AG04449 (cell line): Measurements from ENCODE around the gene CFAP107.

Source experiments
- CTCF ChIA-PET: fragments of 350-600 bp; formaldehyde crosslinking; extraction: SDS; loops from one replicate; lab custom pipeline; 2021; ENCODE audit warnings: antibody characterized with exemption; lab: Yijun Ruan, JAX
- POLR2A ChIA-PET: fragments of 400-600, 350-600 bp; formaldehyde crosslinking; extraction: SDS; loops from one replicate; lab custom pipeline; 2020; ENCODE audit warnings: antibody characterized with exemption, inconsistent platforms; lab: Yijun Ruan, JAX
- DNase-seq: peaks from one replicate; pipeline ENCODE4 v3.0.0-alpha.2; 2010; ENCODE audit warnings: low read depth, low spot score
- H3K4me3 ChIP-seq: 2 replicates; pipeline ENCODE4 v1.5.1; 2011; ENCODE audit warnings: low read depth, mild to moderate bottlenecking, control low read depth, low read length
- TF ChIP-seq, protein P1 (sequence below): IDR thresholded peaks from one replicate; pipeline ENCODE4 v1.5.1; 2011; ENCODE audit warnings: mild to moderate bottlenecking, moderate library complexity, low read length, control low read depth, inconsistent platforms; ENCODE audit not compliant: insufficient read depth; ENCODE audit errors: missing control alignments

Gene CFAP107

DNA sequence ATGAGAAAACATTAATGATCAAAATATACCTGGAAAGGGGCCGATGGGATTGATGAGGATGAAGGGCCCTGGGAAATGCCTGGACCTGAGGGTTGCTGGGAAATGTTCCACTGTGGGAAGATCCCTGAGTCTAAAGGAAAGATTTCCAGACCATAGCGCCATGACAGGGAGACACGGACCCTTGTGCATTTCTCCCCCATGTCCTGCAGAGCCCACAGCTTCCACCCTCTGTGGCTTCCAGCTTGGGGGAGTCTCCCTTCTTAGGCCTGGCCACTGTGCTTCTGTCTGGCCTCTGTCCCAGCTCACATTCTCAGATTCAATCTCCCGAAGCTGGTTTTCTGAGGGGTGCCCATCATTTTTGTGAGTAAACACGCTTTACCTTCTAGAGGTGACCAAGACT lies 26.5 kb downstream of the CFAP107 start:
- TF ChIP-seq, protein P1, sequence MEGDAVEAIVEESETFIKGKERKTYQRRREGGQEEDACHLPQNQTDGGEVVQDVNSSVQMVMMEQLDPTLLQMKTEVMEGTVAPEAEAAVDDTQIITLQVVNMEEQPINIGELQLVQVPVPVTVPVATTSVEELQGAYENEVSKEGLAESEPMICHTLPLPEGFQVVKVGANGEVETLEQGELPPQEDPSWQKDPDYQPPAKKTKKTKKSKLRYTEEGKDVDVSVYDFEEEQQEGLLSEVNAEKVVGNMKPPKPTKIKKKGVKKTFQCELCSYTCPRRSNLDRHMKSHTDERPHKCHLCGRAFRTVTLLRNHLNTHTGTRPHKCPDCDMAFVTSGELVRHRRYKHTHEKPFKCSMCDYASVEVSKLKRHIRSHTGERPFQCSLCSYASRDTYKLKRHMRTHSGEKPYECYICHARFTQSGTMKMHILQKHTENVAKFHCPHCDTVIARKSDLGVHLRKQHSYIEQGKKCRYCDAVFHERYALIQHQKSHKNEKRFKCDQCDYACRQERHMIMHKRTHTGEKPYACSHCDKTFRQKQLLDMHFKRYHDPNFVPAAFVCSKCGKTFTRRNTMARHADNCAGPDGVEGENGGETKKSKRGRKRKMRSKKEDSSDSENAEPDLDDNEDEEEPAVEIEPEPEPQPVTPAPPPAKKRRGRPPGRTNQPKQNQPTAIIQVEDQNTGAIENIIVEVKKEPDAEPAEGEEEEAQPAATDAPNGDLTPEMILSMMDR: no peak
- DNase-seq: no peak
- CTCF ChIA-PET: no interaction called here
- no peak overlapping the region for H3K4me3 ChIP-seq
- POLR2A ChIA-PET: no interaction called here

GRCh38 chr1:12773438-12773837 lies 27.4 kb downstream of the CFAP107 start, which contains the start of gene PRAMEF12:
TSS of gene PRAMEF12 (plus strand) at chr1:12773738. CDS start at chr1:12774868, 1,130 bp downstream.
- ChIA-PET CTCF (no interaction called here), POLR2A (no interaction called here)
- TF ChIP-seq, protein P1: no peak

DNA sequence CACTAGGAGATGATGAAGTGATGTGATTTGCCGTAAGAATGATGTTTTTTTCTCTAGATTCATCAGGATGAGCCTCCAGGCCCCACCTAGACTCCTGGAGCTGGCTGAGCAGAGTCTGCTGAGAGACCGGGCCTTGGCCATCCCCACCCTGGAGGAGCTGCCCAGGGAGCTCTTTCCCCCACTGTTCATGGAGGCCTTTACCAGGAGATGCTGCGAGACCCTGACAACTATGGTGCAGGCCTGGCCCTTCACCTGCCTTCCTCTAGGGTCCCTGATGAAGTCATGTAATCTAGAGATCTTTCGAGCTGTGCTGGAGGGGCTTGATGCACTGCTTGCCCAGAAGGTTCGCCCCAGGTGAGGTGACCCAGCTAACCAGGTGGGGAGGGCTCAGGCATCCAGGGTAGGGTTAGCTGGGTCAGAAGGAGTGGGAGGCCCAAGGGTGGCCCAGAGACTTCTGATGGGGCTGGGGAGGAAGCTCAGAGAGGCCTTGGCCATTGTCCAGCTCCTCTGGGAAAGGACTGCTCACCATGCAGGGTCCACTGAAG lies 28.9 kb downstream of the CFAP107 start:
- CTCF ChIA-PET: no interaction called here
- no peak overlapping the region for H3K4me3 ChIP-seq
- POLR2A ChIA-PET: no interaction called here
- no peak for DNase-seq
- TF ChIP-seq, protein P1: no peak

More at GRCh38 chr1:12773438-12773837, 27.4 kb downstream of the CFAP107 start, which contains the start of gene PRAMEF12:
- DNase-seq: no peak
- H3K4me3 ChIP-seq: no peak within 1 kb of the TSS

GRCh38 chr1:12775443-12775842 lies 29.4 kb downstream of the CFAP107 start:
- TF ChIP-seq, protein P1: no peak
- DNase-seq: no peak
- CTCF ChIA-PET: no interaction called here
- no peak overlapping the region for H3K4me3 ChIP-seq
- POLR2A ChIA-PET: no interaction called here

DNA sequence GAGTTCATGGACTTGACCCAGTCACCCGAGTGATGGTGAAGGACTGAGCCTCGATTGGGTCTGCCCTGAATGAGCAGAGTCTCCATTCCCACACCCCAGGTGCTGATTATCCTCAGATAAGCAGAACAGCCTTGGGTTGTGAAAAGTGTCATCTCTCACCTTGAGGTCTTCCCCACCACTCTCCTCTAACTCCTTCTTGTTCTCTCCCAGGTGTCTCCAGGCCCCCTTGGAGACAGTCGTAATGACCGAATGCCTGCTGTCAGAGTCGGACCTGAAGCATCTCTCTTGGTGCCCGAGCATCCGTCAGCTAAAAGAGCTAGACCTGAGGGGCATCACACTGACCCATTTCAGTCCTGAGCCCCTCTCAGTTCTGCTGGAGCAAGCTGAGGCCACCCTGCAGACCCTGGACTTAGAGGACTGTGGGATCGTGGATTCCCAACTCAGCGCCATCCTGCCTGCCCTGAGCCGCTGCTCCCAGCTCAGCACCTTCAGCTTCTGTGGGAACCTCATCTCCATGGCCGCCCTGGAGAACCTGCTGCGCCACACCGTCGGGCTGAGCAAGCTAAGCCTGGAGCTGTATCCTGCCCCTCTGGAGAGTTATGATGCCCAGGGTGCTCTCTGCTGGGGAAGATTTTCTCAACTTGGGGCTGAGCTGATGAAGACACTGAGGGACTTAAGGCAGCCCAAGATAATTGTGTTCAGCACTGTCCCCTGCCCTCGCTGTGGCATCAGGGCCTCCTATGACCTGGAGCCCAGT lies 31.0 kb downstream of the CFAP107 start:
- CTCF ChIA-PET: no interaction called here
- POLR2A ChIA-PET: no interaction called here
- DNase-seq: no peak
- no peak overlapping the region for H3K4me3 ChIP-seq
- TF ChIP-seq, protein P1: no peak

DNA sequence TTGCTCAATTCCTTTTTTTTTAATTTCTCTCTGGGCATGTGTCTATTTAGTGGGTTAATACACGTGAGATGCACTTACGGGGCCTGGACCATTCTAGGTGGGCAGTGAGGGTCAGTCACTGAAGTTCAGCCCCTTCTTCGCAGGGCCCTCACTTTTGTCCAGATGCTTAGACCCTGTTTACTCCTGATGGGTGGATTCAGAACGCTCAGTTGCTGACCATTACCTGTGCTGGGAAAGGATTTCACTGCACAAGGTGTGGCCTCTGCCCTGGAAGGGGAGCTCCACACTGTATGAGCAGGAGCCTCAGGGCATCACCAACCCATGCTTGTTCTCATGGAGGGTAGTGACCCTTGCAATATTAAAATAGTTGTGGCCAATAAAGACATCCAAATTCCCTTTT lies 32.1 kb downstream of the CFAP107 start:
- ChIA-PET CTCF (no interaction called here), POLR2A (no interaction called here)
- no peak for DNase-seq
- no peak overlapping the region for H3K4me3 ChIP-seq
- TF ChIP-seq, protein P1: no peak
